Neural cell (in vitro differentiated cells): ENCODE measurements around the gene ABHD2. TPM values are rescaled to one million over a fixed set of nuclear protein-coding genes. Genes with fewer than 3 reads are reported as not detected.

Source experiments
- H2AFZ ChIP-seq: fragments of 200-600, 300-800 bp; sonication (generic), shearing (Covaris generic); 2 replicates; pipeline ENCODE4 v1.6.0; 2014; ENCODE audit warnings: low read depth, mild to moderate bottlenecking, antibody characterized with exemption, low read length, moderate library complexity
- H3F3A ChIP-seq: fragments of 200-600 bp; shearing (Covaris generic); 2 replicates; pipeline ENCODE4 v1.6.1; 2016; ENCODE audit warnings: mild to moderate bottlenecking, moderate library complexity, mixed read lengths, antibody characterized with exemption, low read length; ENCODE audit not compliant: insufficient read depth, poor library complexity, severe bottlenecking
- H3K27ac ChIP-seq: fragments of 200-600, 300-800 bp; sonication (generic), shearing (Covaris generic); 2 replicates; pipeline ENCODE4 v1.5.1; 2014; ENCODE audit warnings: mild to moderate bottlenecking, low read length, moderate library complexity
- H3K27me3 ChIP-seq: fragments of 300-800, 200-600 bp; sonication (generic), shearing (Covaris generic); 2 replicates; pipeline ENCODE4 v1.6.0; 2014; ENCODE audit warnings: mild to moderate bottlenecking, low read depth, low read length, moderate library complexity; ENCODE audit not compliant: insufficient read depth
- H3K36me3 ChIP-seq: fragments of 300-800, 200-600 bp; sonication (generic), shearing (Covaris generic); 2 replicates; pipeline ENCODE4 v1.5.1; 2014; ENCODE audit warnings: mild to moderate bottlenecking, antibody characterized with exemption, low read length, moderate library complexity; ENCODE audit not compliant: insufficient read depth
- H3K4me2 ChIP-seq: fragments of 300-800, 200-600 bp; sonication (generic), shearing (Covaris generic); 2 replicates; pipeline ENCODE4 v1.6.0; 2014; ENCODE audit warnings: mild to moderate bottlenecking, low read length
- H3K4me3 ChIP-seq: fragments of 300-800, 200-600 bp; sonication (generic), shearing (Covaris generic); 2 replicates; pipeline ENCODE4 v1.5.1; 2014; ENCODE audit warnings: mild to moderate bottlenecking, low read length, moderate library complexity
- H3K79me2 ChIP-seq: fragments of 200-600 bp; shearing (Covaris generic); replicated peaks from 2 replicates; pipeline ENCODE4 v1.6.0; 2014; ENCODE audit warnings: mild to moderate bottlenecking, low read length, moderate library complexity; ENCODE audit not compliant: insufficient read depth
- H3K9ac ChIP-seq: fragments of 300-800, 200-600 bp; sonication (generic), shearing (Covaris generic); 2 replicates; pipeline ENCODE4 v1.6.1; 2016; ENCODE audit warnings: mild to moderate bottlenecking, low read length, mixed read lengths
- H3K9me2 ChIP-seq: fragments of 200-600 bp; shearing (Covaris generic); 2 replicates; pipeline ENCODE4 v1.6.1; 2016; ENCODE audit warnings: mild to moderate bottlenecking, low read length, mixed read lengths; ENCODE audit not compliant: insufficient read depth
- H3K9me3 ChIP-seq: fragments of 200-600, 300-800 bp; sonication (generic), shearing (Covaris generic); 2 replicates; pipeline ENCODE4 v1.6.1; 2016; ENCODE audit warnings: mild to moderate bottlenecking, mixed run types, low read length, moderate library complexity, mixed read lengths
- H4K20me1 ChIP-seq: fragments of 200-600 bp; shearing (Covaris generic); 2 replicates; pipeline ENCODE4 v1.6.1; 2016; ENCODE audit warnings: mild to moderate bottlenecking, mixed run types; ENCODE audit not compliant: insufficient read depth
- CTCF ChIP-seq: fragments of 450-650 bp; IDR thresholded peaks from 2 replicates; pipeline ENCODE4 v1.5.1; 2014; ENCODE audit warnings: antibody characterized with exemption, mild to moderate bottlenecking, moderate library complexity; ENCODE audit not compliant: poor library complexity, severe bottlenecking
- EP300 ChIP-seq: fragments of 450-650 bp; conservative IDR thresholded peaks from 2 replicates; pipeline ENCODE4 v1.6.1; 2014; ENCODE audit warnings: antibody characterized with exemption, mild to moderate bottlenecking, moderate library complexity; ENCODE audit not compliant: poor library complexity, severe bottlenecking
- EZH2 ChIP-seq: fragments of 200-600, 300-800 bp; shearing (Covaris generic), sonication (generic); IDR thresholded peaks from 2 replicates; pipeline ENCODE4 v1.6.1; 2014; ENCODE audit warnings: antibody characterized with exemption, low read length, borderline replicate concordance, mild to moderate bottlenecking; ENCODE audit not compliant: insufficient read depth, poor library complexity, severe bottlenecking
- MXI1 ChIP-seq: fragments of 450-650 bp; conservative IDR thresholded peaks from 2 replicates; pipeline ENCODE4 v1.6.1; 2014; ENCODE audit warnings: antibody characterized with exemption, mild to moderate bottlenecking; ENCODE audit not compliant: poor library complexity, severe bottlenecking
- POLR2AphosphoS5 ChIP-seq: IDR thresholded peaks from 2 replicates; pipeline ENCODE4 v1.6.1; 2012
- RAD21 ChIP-seq: fragments of 450-650 bp; conservative IDR thresholded peaks from 2 replicates; pipeline ENCODE4 v1.6.1; 2014; ENCODE audit warnings: antibody characterized with exemption, mild to moderate bottlenecking, moderate library complexity
- REST ChIP-seq: IDR thresholded peaks from 2 replicates; pipeline ENCODE4 v1.6.1; 2012; ENCODE audit warnings: borderline replicate concordance
- SMC3 ChIP-seq: fragments of 450-650 bp; conservative IDR thresholded peaks from 2 replicates; pipeline ENCODE4 v1.6.1; 2014; ENCODE audit warnings: antibody characterized with exemption, mild to moderate bottlenecking, moderate library complexity; ENCODE audit not compliant: poor library complexity
- TAF1 ChIP-seq: IDR thresholded peaks from 2 replicates; pipeline ENCODE4 v1.6.1; 2012; ENCODE audit warnings: low read depth
- polyA plus RNA-seq: library from polyadenylated mRNA; depleted of rRNA; stranded (reverse); fragments of >200 nt; gene quantifications from 2 replicates; pipeline ENCODE4 v1.2.3, GENCODE V29; 2014

The ABHD2 gene
- polyA plus RNA-seq, 1 donor from 2014 or later: 19.0 TPM

GRCh38 chr15:89186803-89187202 lies 98.5 kb downstream of the ABHD2 start:
- H3K4me3 ChIP-seq: no peak overlapping the region
- no peaks in the 10 kb centered on the region for H3K79me2 ChIP-seq
- no peak for TF ChIP-seq MXI1
- no peaks in the 10 kb centered on the region for H3F3A ChIP-seq
- H3K27me3 ChIP-seq: no peaks in the 10 kb centered on the region
- no peaks in the 10 kb centered on the region for H3K9me2 ChIP-seq
- no peak overlapping the region for H2AFZ ChIP-seq
- no peak overlapping the region for H3K9ac ChIP-seq
- no peak overlapping the region for H3K4me2 ChIP-seq
- no peak overlapping the region for H3K27ac ChIP-seq
- no peaks in the 10 kb centered on the region for H3K36me3 ChIP-seq
- no peaks in the 10 kb centered on the region for H4K20me1 ChIP-seq
- H3K9me3 ChIP-seq: no peaks in the 10 kb centered on the region

- no peaks in the 10 kb centered on the region for H3K9me3 ChIP-seq
- no peaks in the 10 kb centered on the region for H3K27me3 ChIP-seq
- peaks cover 1% of the 10 kb centered on the region for H3K36me3 ChIP-seq
- no peaks in the 10 kb centered on the region for H3F3A ChIP-seq
- no peak overlapping the region for H3K4me3 ChIP-seq
- no peak overlapping the region for H3K4me2 ChIP-seq
- no peaks in the 10 kb centered on the region for H4K20me1 ChIP-seq
- no peak for TF ChIP-seq RAD21
- no peak for TF ChIP-seq EP300
- TF ChIP-seq CTCF: no peak
- TF ChIP-seq TAF1: no peak
- TF ChIP-seq MXI1: no peak
- no peak for TF ChIP-seq EZH2
- TF ChIP-seq REST: no peak
- TF ChIP-seq POLR2AphosphoS5: no peak
- no peak for TF ChIP-seq SMC3
- no peak overlapping the region for H3K9ac ChIP-seq
- no peaks in the 10 kb centered on the region for H3K9me2 ChIP-seq
- H2AFZ ChIP-seq: no peak overlapping the region
- H3K79me2 ChIP-seq: no peaks in the 10 kb centered on the region
- H3K27ac ChIP-seq: no peak overlapping the region
These were observed 99.2 kb downstream of the ABHD2 start for GRCh38 chr15:89187301-89187985.
